Stimulated activated CD8-positive, alpha-beta memory T cell treated with anti-CD3 and anti-CD28 coated beads, Interleukin-4, amount 100 ng/mL, for 48 hours (primary cell): ENCODE measurements around the gene MYO15B.
A peak's percentile ranks its signal among the peaks of the same experiment; 100 is the strongest.

ENCODE experiments used
- DNase-seq: peaks from one replicate; pipeline ENCODE4 v3.0.0-alpha.2; 2020

The MYO15B gene

DNA sequence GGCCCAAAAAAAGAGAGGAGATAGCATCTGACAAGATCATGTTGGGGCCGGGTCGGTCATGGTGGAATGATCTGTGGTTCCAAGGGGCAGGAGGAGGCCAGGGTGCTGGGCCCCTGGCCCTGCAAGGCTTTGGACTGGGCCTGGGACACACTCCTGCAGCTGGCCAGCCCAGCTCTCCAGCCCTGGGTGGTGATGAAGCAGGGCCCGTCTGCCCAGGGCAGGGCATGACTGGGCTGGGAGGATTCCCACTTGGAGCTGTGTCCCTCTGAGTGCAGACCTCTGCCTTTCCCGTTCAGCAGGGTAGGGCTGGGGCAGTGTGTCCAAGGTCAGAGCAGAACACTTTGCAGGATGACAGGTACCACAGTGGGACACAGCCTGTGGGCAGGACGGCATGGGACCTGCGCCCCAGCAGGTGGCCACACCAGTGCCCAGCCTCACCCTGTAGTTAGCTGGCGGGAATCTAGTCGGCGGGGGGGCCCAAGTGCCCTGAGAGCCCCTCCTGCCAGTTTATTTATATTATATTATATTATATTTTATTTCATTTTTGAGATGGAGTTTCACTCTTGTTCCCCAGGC lies 27.6 kb upstream of the MYO15B start:
- DNase-seq, result no peak

DNA sequence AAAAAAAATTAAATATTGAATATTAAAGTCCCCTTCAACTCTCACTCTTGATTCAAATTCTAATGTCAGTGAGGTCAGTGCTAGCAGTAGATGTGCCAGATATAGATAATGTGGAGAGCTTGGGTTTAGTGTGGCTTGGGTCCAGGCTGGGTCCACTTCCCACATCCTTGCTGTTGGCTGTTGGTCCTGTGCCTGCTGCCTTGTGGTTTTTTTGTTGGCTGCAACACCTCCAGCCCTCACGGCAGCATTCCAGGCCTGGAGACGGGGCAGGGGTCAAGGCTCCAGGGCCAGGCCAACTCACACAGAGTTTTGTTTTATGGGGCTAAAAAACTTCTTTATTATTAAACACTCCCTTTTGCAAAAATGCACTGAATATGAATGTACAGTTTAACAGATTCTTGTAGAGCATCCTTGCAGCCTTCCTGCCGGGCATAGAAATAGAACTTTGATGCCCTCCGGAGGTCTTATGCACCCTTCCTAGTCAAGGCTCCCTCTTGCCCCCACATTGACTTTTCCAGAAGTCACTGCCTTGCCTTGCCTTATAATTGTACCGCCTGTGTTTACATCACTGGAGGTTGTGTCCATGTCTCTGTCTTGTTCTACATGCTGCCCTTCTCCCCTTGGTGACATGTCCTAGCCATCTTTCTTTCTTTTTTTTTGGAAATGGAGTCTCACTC lies 25.5 kb upstream of the MYO15B start:
- no peak for DNase-seq

DNA sequence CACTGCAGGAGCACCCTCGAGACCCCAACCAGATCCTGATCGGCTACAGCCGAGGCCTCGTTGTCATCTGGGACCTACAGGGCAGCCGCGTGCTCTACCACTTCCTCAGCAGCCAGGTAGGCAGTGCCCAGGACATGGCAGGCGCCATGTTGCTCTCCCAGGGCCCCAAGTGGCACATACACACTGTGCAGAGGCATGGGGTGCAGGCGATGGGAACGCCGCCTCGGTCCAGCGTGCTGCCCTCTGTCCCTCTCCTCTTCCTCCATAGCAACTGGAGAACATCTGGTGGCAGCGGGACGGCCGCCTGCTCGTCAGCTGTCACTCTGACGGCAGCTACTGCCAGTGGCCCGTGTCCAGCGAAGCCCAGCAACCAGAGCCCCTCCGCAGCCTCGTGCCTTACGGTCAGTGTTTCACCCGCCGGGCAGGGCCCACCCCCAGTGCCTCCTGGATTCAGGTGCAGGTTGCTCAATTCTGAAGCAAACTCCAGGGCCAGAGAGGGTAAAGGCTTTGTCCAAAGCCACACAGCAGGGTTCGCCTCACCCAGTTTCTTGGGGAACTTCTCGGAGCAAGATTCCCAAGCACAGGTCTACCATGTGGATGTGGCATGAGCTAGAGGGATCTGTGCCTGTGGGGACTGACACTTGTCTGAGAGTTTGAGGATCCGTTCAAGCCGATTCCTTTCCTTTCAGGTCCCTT lies 24.4 kb upstream of the MYO15B start:
- no peak for DNase-seq

DNA sequence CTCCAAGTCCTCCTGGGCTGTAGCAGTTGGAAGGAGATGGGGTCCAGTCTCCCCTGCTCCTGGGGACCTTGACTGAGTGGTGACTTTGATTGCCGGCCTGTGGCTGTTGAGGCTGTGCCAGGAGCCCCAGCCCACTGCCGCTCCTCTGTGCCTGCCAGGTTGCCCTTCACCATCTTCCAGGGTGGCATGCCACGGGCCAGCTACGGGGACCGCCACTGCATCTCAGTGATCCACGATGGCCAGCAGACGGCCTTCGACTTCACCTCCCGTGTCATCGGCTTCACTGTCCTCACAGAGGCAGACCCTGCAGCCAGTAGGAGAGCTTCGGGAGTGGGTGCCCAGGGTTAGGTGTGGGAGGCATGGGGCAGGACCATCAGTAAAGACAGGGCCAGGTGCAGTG lies 23.4 kb upstream of the MYO15B start:
- no peak for DNase-seq

DNA sequence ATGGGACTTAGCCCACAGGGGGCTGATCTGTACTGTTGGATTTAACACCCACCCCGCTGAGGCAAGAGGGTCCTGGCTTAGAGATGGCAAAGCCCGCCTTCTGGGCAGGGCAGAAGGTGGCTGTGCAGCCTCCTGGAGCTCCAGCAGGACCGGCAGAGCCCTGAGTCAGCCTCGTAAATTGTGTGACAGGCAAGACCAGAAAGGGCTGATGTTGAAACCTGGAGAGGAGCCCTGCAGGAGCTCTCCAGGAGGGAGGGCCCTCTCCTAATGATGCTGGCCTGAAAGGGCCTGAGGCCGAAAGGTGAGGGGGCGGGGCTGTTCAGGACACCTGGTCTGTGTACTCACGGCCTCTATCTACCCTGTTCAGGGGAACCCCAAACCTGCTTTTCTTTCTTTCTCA lies 22.5 kb upstream of the MYO15B start:
- no peak for DNase-seq

DNA sequence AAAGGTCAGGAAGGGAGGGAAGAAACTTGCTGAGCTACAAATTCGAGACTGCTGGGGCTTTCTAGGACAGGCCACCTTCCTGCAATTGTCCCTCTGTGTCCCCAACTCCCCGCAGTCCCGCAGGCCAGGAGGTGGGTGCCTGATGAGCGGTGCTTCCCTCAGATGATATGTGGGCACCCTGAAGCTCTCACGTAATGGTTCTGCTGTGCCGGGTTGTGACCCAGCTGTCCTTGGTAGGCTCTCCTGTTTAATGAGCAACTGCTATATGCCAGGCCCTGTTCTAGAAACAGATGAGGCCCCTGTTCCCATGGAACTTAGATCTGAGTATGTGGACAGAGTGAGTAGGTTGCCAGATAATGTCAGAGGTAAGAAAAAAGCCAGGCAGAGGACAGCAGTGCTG lies 22.0 kb upstream of the MYO15B start:
- DNase-seq, result no peak

DNA sequence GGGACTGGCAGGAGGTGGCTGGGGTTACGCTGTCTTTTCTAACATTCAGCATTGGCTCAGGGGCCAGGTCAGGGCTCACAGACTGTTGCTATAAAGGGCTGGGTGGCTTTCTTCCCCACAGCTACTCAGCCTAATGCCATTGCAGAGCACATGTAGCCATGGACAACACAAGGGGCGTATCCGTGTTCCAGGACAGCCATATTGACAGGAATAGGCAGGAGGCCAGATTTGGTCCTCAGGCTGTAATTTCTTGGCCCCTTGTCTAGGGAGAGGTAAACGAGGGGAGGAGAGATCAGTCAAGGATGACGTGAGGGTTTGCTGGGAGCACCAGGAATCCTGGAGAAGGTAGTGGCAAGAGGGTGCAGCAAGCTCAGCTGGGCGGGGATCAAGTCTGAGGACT lies 21.2 kb upstream of the MYO15B start:
- no peak for DNase-seq

DNA sequence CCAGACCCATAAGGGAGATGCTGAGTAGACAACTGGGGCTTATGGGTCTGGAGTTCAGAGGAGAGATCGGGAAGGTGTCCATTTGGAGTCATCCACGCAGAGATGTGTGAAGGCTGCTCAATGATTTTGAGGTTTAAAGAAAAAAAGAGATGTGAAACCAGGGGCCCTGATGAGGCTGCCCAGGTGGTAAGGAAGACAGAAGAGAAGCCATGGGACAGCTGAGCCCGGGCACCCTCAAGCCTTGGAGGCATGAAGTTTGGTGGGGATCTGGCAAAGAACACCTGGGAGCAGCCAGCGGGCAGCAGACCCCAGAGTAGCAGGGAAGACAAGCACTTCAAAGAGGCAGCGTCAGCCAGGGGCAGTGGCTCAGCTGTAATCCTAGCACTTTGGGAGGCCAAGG lies 20.8 kb upstream of the MYO15B start:
- DNase-seq, result no peak

DNA sequence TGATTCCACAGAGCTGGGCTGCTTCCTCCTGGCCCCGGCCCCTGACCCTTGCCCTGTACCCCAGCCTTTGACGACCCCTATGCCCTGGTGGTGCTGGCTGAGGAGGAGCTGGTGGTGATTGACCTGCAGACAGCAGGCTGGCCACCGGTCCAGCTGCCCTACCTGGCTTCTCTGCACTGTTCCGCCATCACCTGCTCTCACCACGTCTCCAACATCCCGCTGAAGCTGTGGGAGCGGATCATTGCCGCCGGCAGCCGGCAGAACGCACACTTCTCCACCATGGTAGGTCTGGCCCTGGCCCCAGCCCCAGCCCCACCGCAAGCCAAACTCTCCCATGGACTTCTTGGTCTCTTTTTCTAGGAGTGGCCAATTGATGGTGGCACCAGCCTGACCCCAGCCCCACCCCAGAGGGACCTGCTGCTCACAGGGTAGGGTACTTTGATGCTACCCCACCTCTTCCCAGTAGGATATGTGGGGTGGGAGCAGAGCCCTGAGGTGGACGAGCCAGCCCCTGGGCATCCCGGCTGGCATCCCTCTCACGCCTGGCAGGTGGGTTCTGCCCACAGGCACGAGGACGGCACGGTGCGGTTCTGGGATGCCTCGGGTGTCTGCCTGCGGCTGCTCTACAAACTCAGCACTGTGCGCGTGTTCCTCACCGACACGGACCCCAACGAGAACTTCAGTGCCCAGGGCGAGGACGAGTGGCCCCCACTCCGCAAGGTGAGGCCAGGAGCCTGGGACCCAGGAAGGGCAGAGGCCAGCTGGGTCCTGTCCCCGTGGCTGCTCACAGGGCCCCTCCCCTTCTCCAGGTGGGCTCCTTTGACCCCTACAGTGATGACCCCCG lies 19.0 kb upstream of the MYO15B start:
- DNase-seq, result no peak

DNA sequence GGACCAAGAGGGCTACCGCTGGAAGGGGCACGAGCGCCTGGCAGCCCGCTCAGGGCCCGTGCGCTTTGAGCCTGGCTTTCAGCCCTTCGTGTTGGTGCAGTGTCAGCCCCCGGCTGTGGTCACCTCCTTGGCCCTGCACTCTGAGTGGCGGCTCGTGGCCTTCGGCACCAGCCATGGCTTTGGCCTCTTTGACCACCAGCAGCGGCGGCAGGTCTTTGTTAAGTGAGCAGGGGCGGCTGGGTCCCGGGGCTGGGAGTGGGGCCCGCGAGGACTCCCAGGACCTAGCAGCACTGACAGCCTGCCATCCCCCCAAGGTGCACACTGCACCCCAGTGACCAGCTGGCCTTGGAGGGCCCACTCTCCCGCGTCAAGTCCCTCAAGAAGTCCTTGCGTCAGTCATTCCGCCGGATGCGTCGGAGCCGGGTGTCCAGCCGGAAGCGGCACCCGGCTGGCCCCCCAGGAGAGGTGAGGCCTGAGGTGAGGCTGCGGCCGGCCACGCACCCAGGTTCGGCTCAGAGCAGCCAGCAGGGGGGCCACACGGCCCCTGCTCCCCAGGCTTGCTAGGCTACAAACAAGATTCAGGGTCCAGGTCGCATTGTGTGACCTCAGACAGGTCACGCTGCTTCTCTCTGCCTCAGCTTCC lies 17.4 kb upstream of the MYO15B start:
- no peak for DNase-seq

DNA sequence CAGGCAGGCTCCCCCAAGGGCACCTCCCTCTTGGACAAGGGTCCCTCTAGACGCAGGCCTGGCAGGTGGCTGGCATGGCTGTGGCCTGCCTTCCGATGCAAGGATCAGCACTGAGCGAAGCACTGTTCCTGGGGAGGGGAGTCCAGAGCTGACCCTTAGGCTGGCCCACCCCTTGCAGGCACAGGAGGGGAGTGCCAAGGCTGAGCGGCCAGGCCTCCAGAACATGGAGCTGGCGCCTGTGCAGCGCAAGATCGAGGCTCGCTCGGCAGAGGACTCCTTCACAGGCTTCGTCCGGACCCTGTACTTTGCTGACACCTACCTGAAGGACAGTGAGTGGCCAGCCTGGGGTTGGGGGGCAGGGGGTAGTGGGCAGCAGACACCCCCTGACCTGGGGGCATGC lies 16.8 kb upstream of the MYO15B start:
- DNase-seq, result no peak

DNA sequence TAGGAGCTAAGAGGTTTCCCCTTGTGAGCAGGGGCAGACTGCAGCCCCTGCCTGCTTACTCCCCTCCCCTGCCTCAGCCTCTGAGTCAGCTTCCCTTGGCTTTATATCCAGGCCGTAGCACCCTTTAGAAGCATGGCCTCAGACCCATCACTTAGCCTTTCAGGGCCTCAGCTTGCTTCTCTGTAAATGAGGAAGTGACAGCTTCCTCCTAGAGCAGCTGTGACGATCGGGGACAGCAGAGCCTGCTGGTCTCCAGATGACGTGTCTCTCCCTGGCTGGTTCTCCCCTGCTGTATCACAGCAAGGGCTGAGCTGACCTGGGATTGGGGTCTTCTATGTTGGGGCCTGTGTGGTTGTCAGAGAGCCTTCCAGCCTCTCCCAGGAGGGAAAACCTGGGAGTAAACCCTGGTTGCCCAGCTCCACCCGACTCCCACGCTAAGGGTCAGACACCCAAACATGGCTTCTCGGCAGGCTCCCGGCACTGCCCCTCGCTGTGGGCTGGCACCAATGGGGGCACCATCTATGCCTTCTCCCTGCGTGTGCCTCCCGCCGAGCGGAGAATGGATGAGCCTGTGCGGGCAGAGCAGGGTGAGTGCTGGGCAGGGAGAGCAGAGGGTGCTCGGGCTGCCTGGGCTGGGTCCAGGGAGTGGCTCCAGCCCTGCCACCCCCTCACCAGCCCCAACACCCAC lies 16.3 kb upstream of the MYO15B start:
- peak; percentile 28 for DNase-seq

DNA sequence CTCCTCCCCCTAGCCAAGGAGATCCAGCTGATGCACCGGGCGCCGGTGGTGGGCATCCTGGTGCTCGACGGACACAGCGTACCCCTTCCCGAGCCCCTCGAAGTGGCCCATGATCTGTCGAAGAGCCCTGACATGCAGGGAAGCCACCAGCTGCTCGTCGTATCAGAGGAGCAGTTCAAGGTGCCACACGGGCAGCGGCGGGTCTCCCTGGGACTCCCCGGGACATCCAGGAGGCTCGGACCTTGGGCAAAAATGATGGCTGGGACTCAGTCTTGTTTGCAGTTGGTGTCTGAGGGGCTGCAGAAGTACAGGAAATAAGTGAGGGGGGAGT lies 15.8 kb upstream of the MYO15B start:
- no peak for DNase-seq

DNA sequence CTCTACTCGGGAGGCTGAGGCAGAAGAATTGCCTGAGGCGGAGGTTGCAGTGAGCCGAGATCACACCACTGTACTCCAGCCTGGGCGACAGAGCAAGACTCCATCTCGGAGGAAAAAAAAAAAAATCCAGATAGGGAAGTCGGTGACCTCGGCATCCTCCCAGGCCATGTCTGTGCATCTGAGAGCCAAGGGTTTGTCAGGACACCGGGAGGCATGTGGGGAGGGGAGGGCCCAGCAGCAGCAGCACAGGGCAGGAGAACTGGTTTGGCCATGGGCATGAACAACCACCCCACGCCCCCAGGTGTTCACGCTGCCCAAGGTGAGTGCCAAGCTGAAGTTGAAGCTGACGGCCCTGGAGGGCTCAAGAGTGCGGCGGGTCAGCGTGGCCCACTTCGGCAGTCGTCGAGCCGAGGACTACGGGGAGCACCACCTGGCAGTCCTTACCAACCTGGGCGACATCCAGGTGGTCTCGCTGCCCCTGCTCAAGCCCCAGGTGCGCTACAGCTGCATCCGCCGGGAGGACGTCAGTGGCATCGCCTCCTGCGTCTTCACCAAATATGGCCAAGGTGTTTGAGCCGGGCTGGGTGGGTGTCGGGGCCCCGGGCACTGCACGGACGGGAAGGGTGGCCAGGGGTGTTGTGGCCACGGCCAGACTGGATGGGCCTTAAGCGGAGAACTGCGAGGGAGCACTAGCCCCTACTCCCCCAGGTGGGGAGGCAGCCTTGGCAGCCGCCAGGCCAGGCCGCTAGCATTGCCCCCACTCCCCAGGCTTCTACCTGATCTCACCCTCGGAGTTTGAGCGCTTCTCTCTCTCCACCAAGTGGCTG lies 14.7 kb upstream of the MYO15B start:
- no peak for DNase-seq

DNA sequence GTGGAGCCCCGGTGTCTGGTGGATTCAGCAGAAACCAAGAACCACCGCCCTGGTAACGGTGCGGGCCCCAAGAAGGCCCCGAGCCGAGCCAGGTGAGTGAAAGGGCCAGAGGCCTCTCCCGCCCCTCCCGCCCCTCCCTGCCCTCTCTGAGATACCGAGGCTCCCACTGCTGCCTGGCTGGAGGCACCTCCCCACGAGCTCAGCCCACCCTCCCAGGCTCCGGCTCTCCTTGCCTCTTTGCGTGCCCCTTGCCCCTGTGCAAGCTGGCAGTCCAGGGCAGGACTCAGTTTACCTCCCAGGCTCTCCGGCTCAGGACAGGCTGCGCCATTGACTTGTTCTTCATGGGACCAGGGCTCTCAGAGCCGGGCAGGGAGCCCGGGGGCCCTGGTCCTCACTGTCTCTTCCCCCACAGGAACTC lies 14.1 kb upstream of the MYO15B start:
- no peak for DNase-seq

DNA sequence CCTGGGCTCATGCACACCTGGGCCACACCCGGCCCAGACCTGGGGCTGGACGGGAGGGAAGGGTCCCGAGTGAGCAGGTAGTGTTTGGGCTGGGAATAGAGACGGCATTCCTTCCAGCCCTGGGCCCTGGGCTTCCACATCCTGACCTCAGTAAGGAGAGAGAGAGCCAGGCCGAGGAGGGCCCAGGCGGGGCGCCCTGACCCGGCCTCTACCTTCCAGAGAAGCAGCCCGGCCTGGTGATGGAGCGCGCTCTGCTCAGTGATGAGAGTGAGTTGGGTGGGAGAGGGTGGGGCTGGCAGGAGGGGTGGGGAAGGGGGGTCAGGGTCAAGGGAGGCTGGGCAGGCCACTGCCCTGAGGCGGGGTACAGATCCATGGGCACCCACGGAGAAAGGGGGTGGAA lies 13.6 kb upstream of the MYO15B start:
- DNase-seq, result no peak

DNA sequence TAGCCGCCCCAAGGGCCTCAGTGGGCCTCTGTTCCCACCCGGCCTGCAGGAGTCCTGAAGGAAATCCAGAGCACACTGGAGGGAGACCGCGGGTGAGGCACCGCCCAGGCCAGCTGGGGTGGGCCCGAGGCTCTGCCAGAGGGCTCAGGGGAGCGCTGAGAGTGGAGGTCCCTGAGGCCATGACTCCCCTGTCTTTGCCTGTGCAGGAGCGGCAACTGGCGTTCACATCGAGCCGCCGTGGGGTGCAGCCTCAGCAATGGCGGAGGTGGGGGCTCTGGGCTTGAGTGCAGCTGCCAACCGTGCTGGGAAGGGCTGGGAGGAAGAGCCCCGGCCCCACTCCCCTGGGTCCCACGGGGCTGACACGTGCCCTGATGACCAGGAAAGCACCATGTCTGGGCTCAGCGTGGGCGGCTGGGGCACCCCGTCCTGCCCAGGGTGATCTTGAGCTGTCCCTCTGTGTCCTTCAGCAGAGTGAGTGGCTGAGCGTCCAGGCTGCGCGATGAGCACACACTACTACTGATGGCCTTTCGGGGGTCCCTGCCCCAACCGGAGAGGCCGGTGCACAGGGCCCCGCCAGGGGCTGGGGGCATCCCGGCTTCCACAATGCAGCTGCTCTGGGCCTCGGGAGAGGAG lies 13.1 kb upstream of the MYO15B start:
- DNase-seq, result no peak

DNA sequence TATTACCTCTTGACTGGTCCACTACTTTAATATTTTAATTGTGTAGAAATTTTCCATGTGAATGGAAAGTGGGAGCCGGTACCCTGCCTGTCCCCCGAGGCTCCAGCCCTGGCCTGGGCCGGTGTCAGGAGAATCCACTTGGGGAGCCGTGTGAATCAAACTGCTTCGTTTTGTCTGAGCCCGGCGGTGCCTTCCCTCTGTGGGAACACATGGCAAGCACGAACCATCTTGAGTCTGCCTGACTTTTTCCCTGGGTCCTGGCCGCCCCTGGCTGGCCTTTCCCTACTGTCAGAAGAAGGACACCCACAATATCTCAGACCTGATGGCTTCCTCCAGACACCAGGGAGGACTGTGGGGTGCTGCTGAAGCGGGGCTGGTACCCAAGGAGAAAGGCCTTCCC lies 12.4 kb upstream of the MYO15B start:
- no peak for DNase-seq

DNA sequence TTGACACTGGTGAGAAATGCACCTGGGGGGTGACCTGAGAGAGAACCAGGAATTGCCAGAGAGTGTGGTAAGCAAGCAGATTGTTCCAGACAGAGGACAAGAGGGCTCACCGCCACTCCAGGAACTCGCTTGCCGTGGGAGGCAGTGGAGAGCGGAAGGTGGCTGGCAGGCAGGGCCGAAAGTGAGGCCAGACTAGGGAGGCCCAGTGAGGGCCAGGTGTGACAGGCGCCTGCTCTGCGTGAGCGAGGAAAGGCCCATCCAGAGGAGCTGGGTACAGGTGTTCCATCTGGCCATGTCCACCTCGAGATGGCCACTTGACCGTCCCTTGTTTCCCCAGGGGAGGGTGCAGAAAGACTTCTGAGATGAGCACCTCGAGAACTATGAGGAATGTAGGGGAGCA lies 11.9 kb upstream of the MYO15B start:
- DNase-seq, result no peak

DNA sequence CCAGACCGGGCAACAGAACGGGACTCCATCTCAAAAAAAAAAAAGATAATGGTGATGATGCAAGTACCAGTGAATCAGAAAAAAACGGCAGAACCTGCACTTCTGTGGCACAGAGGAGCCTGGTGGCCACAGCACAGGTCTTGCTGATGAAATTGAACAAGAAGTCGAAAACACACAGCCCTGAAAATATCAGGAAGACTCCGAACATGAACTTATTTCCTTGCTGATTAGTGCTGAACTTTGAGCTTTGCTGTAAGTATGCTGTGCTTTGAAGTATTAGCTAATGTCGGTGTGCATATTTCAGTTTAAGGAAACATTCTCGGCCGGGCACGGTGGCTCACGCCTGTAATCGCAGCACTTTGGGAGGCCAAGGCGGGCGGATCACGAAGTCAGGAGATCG lies 10.9 kb upstream of the MYO15B start:
- DNase-seq, result no peak

DNA sequence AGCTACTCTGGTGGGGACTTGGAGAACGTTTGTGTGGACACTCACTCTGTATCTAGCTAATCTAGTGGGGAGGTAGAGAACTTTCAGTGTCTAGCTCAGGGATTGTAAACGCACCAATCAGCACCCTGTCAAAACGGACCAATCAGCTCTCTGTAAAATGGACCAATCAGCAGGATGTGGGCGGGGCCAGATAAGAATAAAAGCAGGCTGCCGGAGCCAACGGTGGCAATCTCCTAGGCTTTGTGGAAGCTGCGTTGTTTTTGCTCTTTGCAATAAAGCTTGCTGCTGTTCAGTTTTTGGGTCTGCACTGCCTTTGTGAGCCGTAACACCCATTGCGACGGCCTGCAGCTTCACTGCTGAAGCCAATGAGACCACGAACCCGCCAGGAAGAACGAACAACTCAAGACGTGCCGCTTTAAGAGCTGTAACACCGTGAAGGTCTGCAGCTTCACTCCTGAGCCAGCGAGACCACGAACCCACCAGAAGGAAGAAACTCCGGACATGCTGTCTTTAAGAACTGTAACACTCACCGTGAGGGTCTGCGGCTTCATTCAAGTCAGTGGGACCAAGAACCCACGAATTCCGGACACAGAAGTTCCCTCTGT lies 6.4 kb upstream of the MYO15B start:
- peak; percentile 78 for DNase-seq
